Measurements from ENCODE around the gene VDAC2. TPM values are rescaled to one million over a fixed set of nuclear protein-coding genes. Genes with fewer than 3 reads are reported as not detected.

Gene VDAC2
- total RNA-seq, 1 donor from 2014 or later = 213 TPM

DNA sequence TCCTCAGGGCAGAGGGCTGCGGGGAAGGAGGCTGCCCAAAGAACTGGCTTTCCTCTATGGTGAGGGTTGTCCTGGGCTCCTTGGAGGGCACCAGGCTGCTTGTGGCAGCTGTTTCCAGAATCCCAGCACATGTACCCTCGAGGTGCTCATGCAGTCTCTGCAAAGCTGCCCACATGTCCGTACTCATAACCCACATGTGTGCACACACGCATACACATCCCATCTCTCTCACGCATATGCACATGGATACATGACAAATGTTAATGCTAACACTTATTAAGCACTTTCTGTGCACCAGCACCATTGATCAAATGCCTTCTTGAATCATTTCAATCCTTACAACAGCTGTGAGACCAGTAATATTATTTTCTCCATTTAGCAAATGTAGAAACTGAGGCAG is 61.5 kb downstream of the VDAC2 start:
- H3K4me3 ChIP-seq (ENCODE audit: low read depth, low read length) = no peak overlapping the region
- TF ChIP-seq, protein P1, sequence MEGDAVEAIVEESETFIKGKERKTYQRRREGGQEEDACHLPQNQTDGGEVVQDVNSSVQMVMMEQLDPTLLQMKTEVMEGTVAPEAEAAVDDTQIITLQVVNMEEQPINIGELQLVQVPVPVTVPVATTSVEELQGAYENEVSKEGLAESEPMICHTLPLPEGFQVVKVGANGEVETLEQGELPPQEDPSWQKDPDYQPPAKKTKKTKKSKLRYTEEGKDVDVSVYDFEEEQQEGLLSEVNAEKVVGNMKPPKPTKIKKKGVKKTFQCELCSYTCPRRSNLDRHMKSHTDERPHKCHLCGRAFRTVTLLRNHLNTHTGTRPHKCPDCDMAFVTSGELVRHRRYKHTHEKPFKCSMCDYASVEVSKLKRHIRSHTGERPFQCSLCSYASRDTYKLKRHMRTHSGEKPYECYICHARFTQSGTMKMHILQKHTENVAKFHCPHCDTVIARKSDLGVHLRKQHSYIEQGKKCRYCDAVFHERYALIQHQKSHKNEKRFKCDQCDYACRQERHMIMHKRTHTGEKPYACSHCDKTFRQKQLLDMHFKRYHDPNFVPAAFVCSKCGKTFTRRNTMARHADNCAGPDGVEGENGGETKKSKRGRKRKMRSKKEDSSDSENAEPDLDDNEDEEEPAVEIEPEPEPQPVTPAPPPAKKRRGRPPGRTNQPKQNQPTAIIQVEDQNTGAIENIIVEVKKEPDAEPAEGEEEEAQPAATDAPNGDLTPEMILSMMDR (conservative IDR thresholded peaks at IDR 0.05; ENCODE audit: low read depth, low read length) = no peak
- DNase-seq (ENCODE audit: low read depth) = no peak

DNA sequence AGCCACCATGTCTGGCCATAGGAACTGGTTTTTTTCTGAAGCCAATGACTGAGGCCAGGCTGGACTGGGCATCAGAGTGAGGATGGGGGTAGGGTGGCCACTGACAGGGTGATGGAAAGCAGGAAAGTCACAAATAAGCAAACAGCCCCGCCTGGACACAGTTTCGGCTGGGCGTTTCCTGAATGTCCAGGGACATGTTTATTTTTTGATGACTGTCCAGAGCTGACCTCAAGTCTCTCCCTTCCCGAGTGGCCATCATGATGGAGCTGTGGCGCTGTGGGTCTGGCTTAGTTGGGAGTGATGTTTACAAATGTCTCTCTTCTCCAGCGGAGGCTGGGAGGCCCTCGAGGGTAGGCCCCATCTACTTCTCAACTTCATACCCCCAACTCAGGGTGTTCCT is 62.3 kb downstream of the VDAC2 start:
- H3K4me3 ChIP-seq (ENCODE audit: low read depth, low read length) = no peak overlapping the region
- TF ChIP-seq, protein P1 (conservative IDR thresholded peaks at IDR 0.05; ENCODE audit: low read depth, low read length) = no peak
- no peak for DNase-seq (ENCODE audit: low read depth)

DNA sequence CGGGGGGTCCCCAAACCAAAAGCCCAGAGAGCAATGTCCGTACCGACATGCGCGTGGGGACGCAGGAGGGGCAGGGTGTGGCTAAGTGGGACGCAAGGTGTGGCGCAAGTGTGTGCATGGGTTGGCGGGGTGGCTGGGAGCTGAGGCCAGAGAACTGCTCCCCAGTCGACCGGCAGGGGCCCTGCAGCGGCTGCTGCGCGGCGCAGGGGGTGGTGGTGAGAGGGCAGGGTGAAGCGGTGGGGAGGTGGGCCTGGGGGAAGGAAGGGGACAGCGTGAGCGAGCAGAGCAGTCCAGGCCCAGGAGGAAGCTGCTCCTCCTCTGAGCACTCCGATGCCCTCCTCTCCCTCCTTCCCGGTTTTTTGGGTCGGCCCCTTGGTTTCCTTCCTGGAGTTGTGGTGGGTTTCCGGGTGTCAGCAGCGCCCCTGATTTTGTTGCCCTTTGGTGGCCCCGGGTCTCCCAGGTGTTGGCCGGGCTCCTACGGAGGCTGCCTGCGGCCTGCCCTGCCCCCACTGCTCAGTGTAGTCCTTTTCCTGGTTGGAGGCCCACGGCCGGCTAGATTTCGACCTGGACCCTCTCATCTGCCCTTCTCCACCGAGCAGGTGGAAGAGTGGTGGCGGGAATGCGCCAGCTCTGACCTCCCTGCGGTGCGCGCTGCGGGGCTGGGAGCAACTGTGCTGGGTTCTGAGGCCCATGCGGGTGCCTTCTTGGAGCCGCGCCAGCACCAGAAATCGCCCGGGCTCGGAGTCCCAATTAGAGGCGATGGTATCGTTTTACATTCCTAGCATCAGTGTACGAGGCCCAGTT is 65.7 kb downstream of the VDAC2 start:
- DNase-seq (ENCODE audit: low read depth) = no peak
- no peak overlapping the region for H3K4me3 ChIP-seq (ENCODE audit: low read depth, low read length)
- TF ChIP-seq, protein P1 (conservative IDR thresholded peaks at IDR 0.05; ENCODE audit: low read depth, low read length) = no peak

DNA sequence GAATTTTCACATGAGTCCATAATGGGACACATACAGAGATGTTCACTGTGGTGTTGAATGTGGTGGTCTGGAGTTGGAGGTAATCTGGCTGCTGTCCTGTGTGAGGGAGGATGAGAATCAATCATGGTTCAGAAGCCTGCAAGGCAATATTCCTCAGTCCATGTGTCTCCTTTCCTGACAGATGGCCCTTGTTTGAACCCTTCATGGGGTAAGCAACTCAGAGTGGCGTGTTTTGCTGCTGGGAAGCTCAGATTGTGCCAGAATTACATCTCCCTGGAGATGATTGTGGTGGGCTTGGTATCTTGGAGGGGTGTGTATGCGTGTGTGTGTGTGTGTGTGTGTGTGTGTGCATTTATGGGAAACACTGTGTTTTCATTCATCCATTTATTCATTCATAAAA is 69.6 kb downstream of the VDAC2 start:
- H3K4me3 ChIP-seq (ENCODE audit: low read depth, low read length) = no peak overlapping the region
- no peak for DNase-seq (ENCODE audit: low read depth)
- TF ChIP-seq, protein P1 (conservative IDR thresholded peaks at IDR 0.05; ENCODE audit: low read depth, low read length) = no peak

Other genes starting within 250 kb of the VDAC2 start
- gene SAMD8, start 99.1 kb upstream of the VDAC2 start, total RNA-seq = 8.0 and 11.3 TPM in 2 replicates
- 41.5 and 62.2 TPM in 2 replicates for gene COMTD1, start 25.2 kb downstream of the VDAC2 start, total RNA-seq
- 8.5 and 9.6 TPM in 2 replicates for gene ZNF503, start 191.0 kb downstream of the VDAC2 start, total RNA-seq
- gene LRMDA, start 220.8 kb downstream of the VDAC2 start, total RNA-seq = 0.75 and 7.2 TPM in 2 replicates